ENCODE measurements around the gene KIF26B.

DNA sequence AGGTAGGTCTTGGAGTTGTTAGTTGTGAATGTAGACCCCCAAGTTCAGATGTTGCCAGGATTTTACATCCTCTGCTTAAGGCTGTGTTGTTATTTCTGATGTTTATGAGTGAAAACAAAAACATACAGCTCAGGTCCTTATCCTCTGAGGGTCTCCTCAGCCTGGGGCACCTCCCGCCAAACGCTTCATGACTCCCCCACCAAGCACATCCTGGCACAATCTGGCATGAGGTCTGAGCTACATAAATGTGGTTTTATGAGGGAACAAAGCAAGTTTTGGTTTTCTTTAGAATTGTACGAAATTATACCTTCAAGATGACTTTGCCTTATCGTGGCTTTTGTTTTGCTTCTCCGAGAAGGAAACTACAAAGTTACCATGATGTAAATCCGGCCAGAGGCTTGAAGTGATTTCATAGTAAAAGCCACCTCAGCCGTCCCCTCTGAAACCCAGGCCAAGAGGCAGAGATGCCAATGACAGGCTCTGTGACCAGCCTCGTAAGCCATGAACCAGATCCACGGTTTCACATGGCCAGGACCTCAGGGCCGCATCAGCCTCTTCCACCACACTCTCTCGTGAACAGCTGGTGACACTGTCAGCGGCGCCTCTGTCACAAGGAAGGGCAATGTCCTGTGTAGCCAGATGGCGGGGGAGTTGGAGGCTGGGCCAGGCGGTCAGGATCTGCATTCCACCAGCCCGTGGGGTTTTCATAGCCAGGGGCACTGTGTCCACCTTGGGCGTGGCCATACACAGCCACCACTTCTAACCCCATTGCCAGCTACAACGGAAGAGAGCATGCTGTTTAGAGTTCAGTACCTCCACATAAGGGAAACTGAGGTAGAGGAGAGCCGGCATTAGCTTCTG lies 199.4 kb downstream of the KIF26B start:
- TF ChIP-seq EZH2phosphoT487 (IDR thresholded peaks at IDR 0.05; ENCODE audit: insufficient read depth, low read depth): no peak
- no peak for TF ChIP-seq EZH2 (IDR thresholded peaks at IDR 0.05; ENCODE audit: insufficient read depth, poor library complexity, severe bottlenecking)

Data from GM23248 (cell line).